Measurements from ENCODE around the gene EFCAB11.

EFCAB11 gene

GRCh38 chr14:89926694-89927093 is 27.8 kb downstream of the EFCAB11 start:
- Histone ChIP-seq H3K36me3 (ENCODE audit: insufficient read depth, low read length) (peaks cover 10% of the 10 kb centered on the region; the same call in 1 of the 2 replicates), H4K20me1 (ENCODE audit: insufficient read depth, low read length) (no peaks in the 10 kb centered on the region), H2AFZ (ENCODE audit: low read length) (no peak overlapping the region), H3K9ac (ENCODE audit: low read length) (no peak overlapping the region), H3K4me1 (ENCODE audit: insufficient read depth, low read length, severe bottlenecking) (no peaks in the 10 kb centered on the region), H3K27ac (ENCODE audit: low read depth, low read length, poor library complexity, severe bottlenecking) (no peak overlapping the region), H3K4me3 (ENCODE audit: low read depth, low read length, poor library complexity, severe bottlenecking) (no peak overlapping the region), H3F3A (ENCODE audit: insufficient read depth, low read length) (no peaks in the 10 kb centered on the region), H3K9me3 (ENCODE audit: low read length) (no peaks in the 10 kb centered on the region), H3K9me2 (ENCODE audit: low read depth, low read length) (no peaks in the 10 kb centered on the region), H3K4me2 (ENCODE audit: low read length) (no peak overlapping the region), H3K79me2 (ENCODE audit: insufficient read depth, low read length) (no peaks in the 10 kb centered on the region), H3K27me3 (ENCODE audit: insufficient read depth, low read length) (no peaks in the 10 kb centered on the region)
- TF ChIP-seq CTCF (IDR thresholded peaks at IDR 0.05; ENCODE audit: low read length) (no peak), EZH2 (IDR thresholded peaks at IDR 0.05; ENCODE audit: borderline replicate concordance, low read length) (no peak)

- TF ChIP-seq CTCF (IDR thresholded peaks at IDR 0.05; ENCODE audit: low read length) (no peak), EZH2 (IDR thresholded peaks at IDR 0.05; ENCODE audit: borderline replicate concordance, low read length) (no peak)
- Histone ChIP-seq H3K9me3 (ENCODE audit: low read length) (no peaks in the 10 kb centered on the region), H3K79me2 (ENCODE audit: insufficient read depth, low read length) (no peaks in the 10 kb centered on the region), H3K27me3 (ENCODE audit: insufficient read depth, low read length) (no peaks in the 10 kb centered on the region), H3K4me1 (ENCODE audit: insufficient read depth, low read length, severe bottlenecking) (no peaks in the 10 kb centered on the region), H4K20me1 (ENCODE audit: insufficient read depth, low read length) (no peaks in the 10 kb centered on the region), H2AFZ (ENCODE audit: low read length) (no peak overlapping the region), H3K4me3 (ENCODE audit: low read depth, low read length, poor library complexity, severe bottlenecking) (no peak overlapping the region), H3K4me2 (ENCODE audit: low read length) (no peak overlapping the region), H3K9me2 (ENCODE audit: low read depth, low read length) (no peaks in the 10 kb centered on the region), H3K36me3 (ENCODE audit: insufficient read depth, low read length) (peaks cover 10% of the 10 kb centered on the region; the same call in 1 of the 2 replicates), H3K27ac (ENCODE audit: low read depth, low read length, poor library complexity, severe bottlenecking) (no peak overlapping the region), H3F3A (ENCODE audit: insufficient read depth, low read length) (no peaks in the 10 kb centered on the region), H3K9ac (ENCODE audit: low read length) (no peak overlapping the region)
Observed at GRCh38 chr14:89924268-89924667, 30.3 kb downstream of the EFCAB11 start.

GRCh38 chr14:89922031-89922907 is 32.3 kb downstream of the EFCAB11 start:
- peaks cover 10% of the 10 kb centered on the region; the same call in 1 of the 2 replicates for H3K36me3 ChIP-seq (ENCODE audit: insufficient read depth, low read length)
- H3K4me1 ChIP-seq (ENCODE audit: insufficient read depth, low read length, severe bottlenecking) = no peaks in the 10 kb centered on the region
- TF ChIP-seq CTCF (IDR thresholded peaks at IDR 0.05; ENCODE audit: low read length) = no peak
- no peak for TF ChIP-seq EZH2 (IDR thresholded peaks at IDR 0.05; ENCODE audit: borderline replicate concordance, low read length)
- H2AFZ ChIP-seq (ENCODE audit: low read length) = no peak overlapping the region
- H3F3A ChIP-seq (ENCODE audit: insufficient read depth, low read length) = no peaks in the 10 kb centered on the region
- no peak overlapping the region for H3K27ac ChIP-seq (ENCODE audit: low read depth, low read length, poor library complexity, severe bottlenecking)
- no peaks in the 10 kb centered on the region for H4K20me1 ChIP-seq (ENCODE audit: insufficient read depth, low read length)
- H3K79me2 ChIP-seq (ENCODE audit: insufficient read depth, low read length) = no peaks in the 10 kb centered on the region
- no peak overlapping the region for H3K4me2 ChIP-seq (ENCODE audit: low read length)
- H3K4me3 ChIP-seq (ENCODE audit: low read depth, low read length, poor library complexity, severe bottlenecking) = no peak overlapping the region
- no peaks in the 10 kb centered on the region for H3K9me3 ChIP-seq (ENCODE audit: low read length)
- no peaks in the 10 kb centered on the region for H3K27me3 ChIP-seq (ENCODE audit: insufficient read depth, low read length)
- no peak overlapping the region for H3K9ac ChIP-seq (ENCODE audit: low read length)
- H3K9me2 ChIP-seq (ENCODE audit: low read depth, low read length) = no peaks in the 10 kb centered on the region
